Type B pancreatic cell (in vitro differentiated cells): Measurements from ENCODE around the gene FST. TPM values are rescaled to one million over a fixed set of nuclear protein-coding genes. Genes with fewer than 3 reads are reported as not detected.

Experiments
- DNase-seq: peaks from one replicate; pipeline ENCODE4 v3.0.0; 2021; ENCODE audit warnings: mixed read lengths; ENCODE audit not compliant: unreplicated experiment; ENCODE audit errors: extremely low spot score
- H3K27ac Mint-ChIP-seq: 2 replicates; pipeline ENCODE4 v1.8.0; 2021; ENCODE audit warnings: mild to moderate bottlenecking, mixed read lengths
- H3K27me3 Mint-ChIP-seq: 2 replicates; pipeline ENCODE4 v1.8.0; 2021; ENCODE audit warnings: mixed read lengths
- H3K36me3 Mint-ChIP-seq: 2 replicates; pipeline ENCODE4 v1.8.0; 2021; ENCODE audit warnings: mixed read lengths
- H3K4me1 Mint-ChIP-seq: one replicate; pipeline ENCODE4 v1.8.0; 2021; ENCODE audit warnings: mixed read lengths; ENCODE audit not compliant: unreplicated experiment
- H3K4me3 Mint-ChIP-seq: 2 replicates; pipeline ENCODE4 v1.8.0; 2021; ENCODE audit warnings: mild to moderate bottlenecking, mixed read lengths
- H3K9me3 Mint-ChIP-seq: 2 replicates; pipeline ENCODE4 v1.8.0; 2021; ENCODE audit warnings: mixed read lengths
- CTCF ChIP-seq: fragments of 200-600 bp; sonication (generic); conservative IDR thresholded peaks from 2 replicates; pipeline ENCODE4 v1.5.0; 2021; ENCODE audit warnings: antibody characterized with exemption, mild to moderate bottlenecking
- total RNA-seq: library from RNA; stranded (reverse); gene quantifications from 2 replicates; pipeline ENCODE4 v1.2.1, GENCODE V29; 2021; ENCODE audit warnings: low replicate concordance

The FST gene
- total RNA-seq, 1 donor from 2014 or later: 2.5 TPM

- no peaks in the 10 kb centered on the region for H3K27me3 Mint-ChIP-seq
- no peak overlapping the region for H3K4me3 Mint-ChIP-seq
- H3K27ac Mint-ChIP-seq: no peak overlapping the region
- H3K4me1 Mint-ChIP-seq: no peaks in the 10 kb centered on the region
- TF ChIP-seq CTCF: no peak
- no peaks in the 10 kb centered on the region for H3K36me3 Mint-ChIP-seq
- DNase-seq: no peak
- H3K9me3 Mint-ChIP-seq: no peaks in the 10 kb centered on the region
Measured at GRCh38 chr5:53438079-53438478, 42.4 kb upstream of the FST start.

- no peak for DNase-seq
- H3K4me1 Mint-ChIP-seq: no peaks in the 10 kb centered on the region
- H3K4me3 Mint-ChIP-seq: no peak overlapping the region
- TF ChIP-seq CTCF: peak; percentile 26
- no peaks in the 10 kb centered on the region for H3K27me3 Mint-ChIP-seq
- H3K36me3 Mint-ChIP-seq: no peaks in the 10 kb centered on the region
- H3K9me3 Mint-ChIP-seq: no peaks in the 10 kb centered on the region
- no peak overlapping the region for H3K27ac Mint-ChIP-seq
Measured at GRCh38 chr5:53438486-53439472, 41.6 kb upstream of the FST start.

GRCh38 chr5:53442961-53443360, 37.5 kb upstream of the FST start:
- H3K9me3 Mint-ChIP-seq: no peaks in the 10 kb centered on the region
- no peak for TF ChIP-seq CTCF
- no peak overlapping the region for H3K4me3 Mint-ChIP-seq
- H3K4me1 Mint-ChIP-seq: no peaks in the 10 kb centered on the region
- no peaks in the 10 kb centered on the region for H3K27me3 Mint-ChIP-seq
- no peaks in the 10 kb centered on the region for H3K36me3 Mint-ChIP-seq
- no peak overlapping the region for H3K27ac Mint-ChIP-seq
- DNase-seq: no peak

- Mint-ChIP-seq H3K27ac (no peak overlapping the region), H3K36me3 (no peaks in the 10 kb centered on the region), H3K9me3 (no peaks in the 10 kb centered on the region), H3K4me1 (no peaks in the 10 kb centered on the region), H3K27me3 (no peaks in the 10 kb centered on the region), H3K4me3 (no peak overlapping the region)
- no peak for DNase-seq
- TF ChIP-seq CTCF: no peak
Measured at GRCh38 chr5:53445569-53445968, 34.9 kb upstream of the FST start.

- Mint-ChIP-seq H3K4me3 (no peak overlapping the region), H3K27me3 (no peaks in the 10 kb centered on the region), H3K36me3 (no peaks in the 10 kb centered on the region), H3K27ac (no peak overlapping the region), H3K4me1 (no peaks in the 10 kb centered on the region), H3K9me3 (no peaks in the 10 kb centered on the region)
- DNase-seq: no peak
- no peak for TF ChIP-seq CTCF
Measured at GRCh38 chr5:53446908-53447307, 33.5 kb upstream of the FST start.
